Mesendoderm (in vitro differentiated cells): ENCODE measurements around the gene ATP10A.
A peak's percentile ranks its signal among the peaks of the same experiment; 100 is the strongest.

ENCODE experiments used
- DNase-seq: peaks from one replicate; pipeline ENCODE4 v3.0.0; 2013
- H2AK5ac ChIP-seq: 2 replicates; pipeline ENCODE4 v1.6.1; 2013; ENCODE audit warnings: low read length, inconsistent platforms
- H2BK120ac ChIP-seq: 2 replicates; pipeline ENCODE4 v1.6.1; 2013; ENCODE audit warnings: low read depth, mild to moderate bottlenecking, low read length, moderate library complexity, mixed read lengths
- H2BK15ac ChIP-seq: replicated peaks from 2 replicates; pipeline ENCODE4 v1.6.1; 2013; ENCODE audit warnings: low read depth, mild to moderate bottlenecking, moderate library complexity
- H2BK5ac ChIP-seq: 2 replicates; pipeline ENCODE4 v1.6.1; 2013; ENCODE audit warnings: low read length, inconsistent platforms
- H3K18ac ChIP-seq: 2 replicates; pipeline ENCODE4 v1.6.1; 2013; ENCODE audit warnings: mild to moderate bottlenecking, low read length, mixed read lengths
- H3K23ac ChIP-seq: one replicate; pipeline ENCODE4 v1.6.1; 2013; ENCODE audit warnings: low read length
- H3K27ac ChIP-seq: 2 replicates; pipeline ENCODE4 v1.5.1; 2013; ENCODE audit warnings: low read depth, mild to moderate bottlenecking, inconsistent platforms, low read length, moderate library complexity
- H3K27me3 ChIP-seq: 2 replicates; pipeline ENCODE4 v1.6.1; 2013; ENCODE audit warnings: low read length, control low read depth, mild to moderate bottlenecking, inconsistent platforms; ENCODE audit not compliant: insufficient read depth, poor library complexity
- H3K36me3 ChIP-seq: 2 replicates; pipeline ENCODE4 v1.6.1; 2013; ENCODE audit warnings: low read length, inconsistent platforms; ENCODE audit not compliant: control insufficient read depth, insufficient read depth
- H3K4ac ChIP-seq: one replicate; pipeline ENCODE4 v1.6.1; 2013; ENCODE audit warnings: low read depth, mild to moderate bottlenecking, low read length, moderate library complexity
- H3K4me1 ChIP-seq: 2 replicates; pipeline ENCODE4 v1.6.1; 2013; ENCODE audit warnings: low read depth, low read length, inconsistent platforms; ENCODE audit not compliant: control insufficient read depth
- H3K4me2 ChIP-seq: 2 replicates; pipeline ENCODE4 v1.6.1; 2013; ENCODE audit warnings: low read length
- H3K4me3 ChIP-seq: 2 replicates; pipeline ENCODE4 v1.5.1; 2013; ENCODE audit warnings: mild to moderate bottlenecking, low read length
- H3K56ac ChIP-seq: one replicate; pipeline ENCODE4 v1.6.1; 2013; ENCODE audit warnings: low read length
- H3K79me1 ChIP-seq: 2 replicates; pipeline ENCODE4 v1.6.1; 2013; ENCODE audit warnings: low read length, inconsistent platforms
- H3K79me2 ChIP-seq: 2 replicates; pipeline ENCODE4 v1.6.1; 2013; ENCODE audit warnings: mild to moderate bottlenecking, low read length; ENCODE audit not compliant: control insufficient read depth, insufficient read depth
- H3K9ac ChIP-seq: 2 replicates; pipeline ENCODE4 v1.6.1; 2013; ENCODE audit warnings: low read length, inconsistent platforms
- H4K5ac ChIP-seq: one replicate; pipeline ENCODE4 v1.6.1; 2013; ENCODE audit warnings: low read length
- H4K8ac ChIP-seq: one replicate; pipeline ENCODE4 v1.6.1; 2013; ENCODE audit warnings: low read depth, mild to moderate bottlenecking, control low read depth, low read length, moderate library complexity
- WGBS: extraction: QIAGEN DNeasy Blood & Tissue Kit; methylation state at CpG from one replicate; pipeline ENCODE4 v1.1.7; 2013; ENCODE audit warnings: low lambda C conversion rate, missing lambda C conversion rate; ENCODE audit not compliant: insufficient coverage; ENCODE audit errors: extremely low coverage; 5-methylcytosine and 5-hydroxymethylcytosine counted together

Gene ATP10A

GRCh38 chr15:25790000-25790660 lies 73.0 kb downstream of the ATP10A start:
- Histone ChIP-seq H2BK15ac (no peak overlapping the region), H3K56ac (no peak overlapping the region)
- DNase-seq = peak; percentile 50

GRCh38 chr15:25789616-25789999 lies 73.5 kb downstream of the ATP10A start:
- Histone ChIP-seq H4K5ac (no peak overlapping the region), H2BK15ac (no peak overlapping the region), H2AK5ac (no peak overlapping the region), H3K79me2 (no peaks in the 10 kb centered on the region), H3K18ac (no peak overlapping the region), H3K4me3 (no peak overlapping the region), H3K27ac (no peak overlapping the region), H2BK5ac (no peak overlapping the region), H3K4me2 (no peak overlapping the region), H3K27me3 (no peaks in the 10 kb centered on the region), H3K36me3 (no peaks in the 10 kb centered on the region), H3K4ac (no peak overlapping the region), H3K23ac (no peak overlapping the region), H2BK120ac (no peak overlapping the region), H4K8ac (no peak overlapping the region), H3K79me1 (no peaks in the 10 kb centered on the region), H3K4me1 (no peaks in the 10 kb centered on the region), H3K56ac (no peak overlapping the region), H3K9ac (no peak overlapping the region)
- DNase-seq = no peak
- WGBS = no CpG with 5 or more reads among the region's 5 CpGs

More at GRCh38 chr15:25790000-25790660, 73.0 kb downstream of the ATP10A start:
- Histone ChIP-seq H3K36me3 (no peaks in the 10 kb centered on the region), H3K4me3 (no peak overlapping the region), H2BK5ac (no peak overlapping the region), H2BK120ac (no peak overlapping the region), H3K79me2 (no peaks in the 10 kb centered on the region), H4K5ac (no peak overlapping the region), H3K27ac (no peak overlapping the region), H3K9ac (no peak overlapping the region), H3K27me3 (no peaks in the 10 kb centered on the region), H4K8ac (no peak overlapping the region), H3K4ac (no peak overlapping the region), H3K4me2 (no peak overlapping the region), H2AK5ac (no peak overlapping the region), H3K23ac (no peak overlapping the region), H3K79me1 (no peaks in the 10 kb centered on the region), H3K4me1 (no peaks in the 10 kb centered on the region), H3K18ac (no peak overlapping the region)
- no CpG with 5 or more reads among the region's 7 CpGs for WGBS

GRCh38 chr15:25789211-25789610 lies 73.9 kb downstream of the ATP10A start:
- no peak overlapping the region for H4K5ac ChIP-seq
- H3K56ac ChIP-seq = no peak overlapping the region
- no peak overlapping the region for H3K18ac ChIP-seq
- no peaks in the 10 kb centered on the region for H3K36me3 ChIP-seq
- H3K4me2 ChIP-seq = no peak overlapping the region
- no peak overlapping the region for H3K27ac ChIP-seq
- no CpG with 5 or more reads among the region's 2 CpGs for WGBS
- H4K8ac ChIP-seq = no peak overlapping the region
- H3K79me2 ChIP-seq = no peaks in the 10 kb centered on the region
- H3K79me1 ChIP-seq = no peaks in the 10 kb centered on the region
- no peak overlapping the region for H3K9ac ChIP-seq
- no peak overlapping the region for H3K4ac ChIP-seq
- H3K4me1 ChIP-seq = no peaks in the 10 kb centered on the region
- H2AK5ac ChIP-seq = no peak overlapping the region
- H2BK5ac ChIP-seq = no peak overlapping the region
- no peak overlapping the region for H3K23ac ChIP-seq
- H3K4me3 ChIP-seq = no peak overlapping the region
- no peak overlapping the region for H2BK120ac ChIP-seq
- H3K27me3 ChIP-seq = no peaks in the 10 kb centered on the region
- no peak overlapping the region for H2BK15ac ChIP-seq
- DNase-seq = no peak

GRCh38 chr15:25787855-25788520 lies 75.1 kb downstream of the ATP10A start:
- no peaks in the 10 kb centered on the region for H3K36me3 ChIP-seq
- H2BK120ac ChIP-seq = no peak overlapping the region
- no peak overlapping the region for H3K4me2 ChIP-seq
- no peak overlapping the region for H3K9ac ChIP-seq
- H2BK5ac ChIP-seq = no peak overlapping the region
- no peak overlapping the region for H3K4me3 ChIP-seq
- H4K8ac ChIP-seq = no peak overlapping the region
- no peaks in the 10 kb centered on the region for H3K27me3 ChIP-seq
- no peak overlapping the region for H3K27ac ChIP-seq
- no peak overlapping the region for H4K5ac ChIP-seq
- no peak overlapping the region for H3K56ac ChIP-seq
- H3K18ac ChIP-seq = no peak overlapping the region
- H3K4me1 ChIP-seq = no peaks in the 10 kb centered on the region
- no peaks in the 10 kb centered on the region for H3K79me1 ChIP-seq
- no CpG with 5 or more reads among the region's 13 CpGs for WGBS
- no peak overlapping the region for H3K4ac ChIP-seq
- no peaks in the 10 kb centered on the region for H3K79me2 ChIP-seq
- no peak for DNase-seq
- H3K23ac ChIP-seq = no peak overlapping the region
- H2AK5ac ChIP-seq = no peak overlapping the region
- no peak overlapping the region for H2BK15ac ChIP-seq

- no peaks in the 10 kb centered on the region for H3K36me3 ChIP-seq
- H4K5ac ChIP-seq = no peak overlapping the region
- DNase-seq = no peak
- H3K27ac ChIP-seq = no peak overlapping the region
- no peak overlapping the region for H4K8ac ChIP-seq
- H3K4me3 ChIP-seq = no peak overlapping the region
- H3K79me2 ChIP-seq = no peaks in the 10 kb centered on the region
- no peak overlapping the region for H3K4me2 ChIP-seq
- H3K56ac ChIP-seq = no peak overlapping the region
- H3K23ac ChIP-seq = no peak overlapping the region
- H3K4ac ChIP-seq = no peak overlapping the region
- no peaks in the 10 kb centered on the region for H3K27me3 ChIP-seq
- H2BK120ac ChIP-seq = no peak overlapping the region
- no peak overlapping the region for H2BK15ac ChIP-seq
- H3K9ac ChIP-seq = no peak overlapping the region
- H3K4me1 ChIP-seq = no peaks in the 10 kb centered on the region
- no peak overlapping the region for H2BK5ac ChIP-seq
- no peak overlapping the region for H2AK5ac ChIP-seq
- WGBS = no CpG with 5 or more reads among the region's 2 CpGs
- no peaks in the 10 kb centered on the region for H3K79me1 ChIP-seq
- no peak overlapping the region for H3K18ac ChIP-seq
Observed at GRCh38 chr15:25787381-25787780, 75.7 kb downstream of the ATP10A start.
